ENCODE results near the gene GAK. TPM values are rescaled to one million over a fixed set of nuclear protein-coding genes. Genes with fewer than 3 reads are reported as not detected.

Gene GAK
- polyA plus RNA-seq, 1 donor from 2014 or later = 58.8 TPM

GRCh38 chr4:830601-831482, 101.3 kb downstream of the GAK start:
- no peaks in the 10 kb centered on the region for H3F3A ChIP-seq (ENCODE audit: insufficient read depth, low read length, poor library complexity, severe bottlenecking)
- no peaks in the 10 kb centered on the region for H3K9me2 ChIP-seq (ENCODE audit: insufficient read depth, low read length)
- H2AFZ ChIP-seq (ENCODE audit: low read depth, low read length) = no peak overlapping the region
- no peak for TF ChIP-seq REST (IDR thresholded peaks at IDR 0.05; ENCODE audit: borderline replicate concordance)
- no peak for TF ChIP-seq RAD21 (conservative IDR thresholded peaks at IDR 0.05)
- no peak for TF ChIP-seq POLR2AphosphoS5 (IDR thresholded peaks at IDR 0.05)
- TF ChIP-seq EZH2 (IDR thresholded peaks at IDR 0.05; ENCODE audit: borderline replicate concordance, insufficient read depth, low read length, poor library complexity, severe bottlenecking) = no peak
- no peak for TF ChIP-seq MXI1 (conservative IDR thresholded peaks at IDR 0.05; ENCODE audit: poor library complexity, severe bottlenecking)
- TF ChIP-seq CTCF (IDR thresholded peaks at IDR 0.05; ENCODE audit: poor library complexity, severe bottlenecking) = no peak
- no peak for TF ChIP-seq TAF1 (IDR thresholded peaks at IDR 0.05; ENCODE audit: low read depth)
- TF ChIP-seq EP300 (conservative IDR thresholded peaks at IDR 0.05; ENCODE audit: poor library complexity, severe bottlenecking) = no peak
- no peaks in the 10 kb centered on the region for H4K20me1 ChIP-seq (ENCODE audit: insufficient read depth)
- H3K4me3 ChIP-seq (ENCODE audit: low read length) = no peak overlapping the region
- no peaks in the 10 kb centered on the region for H3K9me3 ChIP-seq (ENCODE audit: low read length)
- H3K27me3 ChIP-seq (ENCODE audit: insufficient read depth, low read depth, low read length) = peaks cover 2% of the 10 kb centered on the region
- H3K9ac ChIP-seq (ENCODE audit: low read length) = no peak overlapping the region
- no peaks in the 10 kb centered on the region for H3K79me2 ChIP-seq (replicated peaks; ENCODE audit: insufficient read depth, low read length)
- H3K36me3 ChIP-seq (ENCODE audit: insufficient read depth, low read length) = no peaks in the 10 kb centered on the region
- no peak overlapping the region for H3K27ac ChIP-seq (ENCODE audit: low read length)
- no peak overlapping the region for H3K4me2 ChIP-seq (ENCODE audit: low read length)

GRCh38 chr4:829761-830600, 102.1 kb downstream of the GAK start:
- H3K4me2 ChIP-seq (ENCODE audit: low read length) = no peak overlapping the region
- H3K27me3 ChIP-seq (ENCODE audit: insufficient read depth, low read depth, low read length) = peaks cover 4% of the 10 kb centered on the region
- TF ChIP-seq POLR2AphosphoS5 (IDR thresholded peaks at IDR 0.05) (no peak), RAD21 (conservative IDR thresholded peaks at IDR 0.05) (no peak)
- H3K9me2 ChIP-seq (ENCODE audit: insufficient read depth, low read length) = no peaks in the 10 kb centered on the region
- no peaks in the 10 kb centered on the region for H3F3A ChIP-seq (ENCODE audit: insufficient read depth, low read length, poor library complexity, severe bottlenecking)
- H2AFZ ChIP-seq (ENCODE audit: low read depth, low read length) = no peak overlapping the region
- no peak overlapping the region for H3K9ac ChIP-seq (ENCODE audit: low read length)
- H3K4me3 ChIP-seq (ENCODE audit: low read length) = no peak overlapping the region
- H3K27ac ChIP-seq (ENCODE audit: low read length) = no peak overlapping the region
- H3K36me3 ChIP-seq (ENCODE audit: insufficient read depth, low read length) = no peaks in the 10 kb centered on the region
- no peaks in the 10 kb centered on the region for H3K79me2 ChIP-seq (replicated peaks; ENCODE audit: insufficient read depth, low read length)
- H3K9me3 ChIP-seq (ENCODE audit: low read length) = no peaks in the 10 kb centered on the region
- H4K20me1 ChIP-seq (ENCODE audit: insufficient read depth) = no peaks in the 10 kb centered on the region
